NOMO-1 treated with DMSO at 0.1 percent for 48 hours (cell line): ENCODE measurements around the gene EIF3L.

Experiments used
- DNase-seq: peaks from one replicate; lab custom pipeline; 2025; ENCODE audit not compliant: unreplicated experiment; lab: John Stamatoyannopoulos, UW

Gene EIF3L

DNA sequence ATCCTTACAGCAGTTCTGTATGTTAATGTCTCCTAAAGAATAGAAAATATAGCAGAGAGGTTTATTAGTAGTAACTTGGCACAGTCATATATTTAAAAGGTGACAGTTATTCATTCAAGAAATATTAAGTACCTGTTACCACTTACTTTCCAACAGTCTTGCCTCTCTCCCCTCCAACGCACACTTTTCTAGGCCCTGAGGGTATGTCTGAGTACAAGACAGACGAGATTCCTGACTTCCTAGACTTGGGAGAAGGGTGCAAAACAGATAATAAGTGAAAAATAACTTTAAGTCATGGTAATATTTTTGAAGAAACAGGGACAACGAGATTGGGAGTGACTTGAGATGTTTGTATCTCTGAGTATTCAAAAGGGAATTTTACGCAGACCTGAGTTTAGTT, 1.6 kb downstream of the EIF3L start:
- no peak for DNase-seq

DNA sequence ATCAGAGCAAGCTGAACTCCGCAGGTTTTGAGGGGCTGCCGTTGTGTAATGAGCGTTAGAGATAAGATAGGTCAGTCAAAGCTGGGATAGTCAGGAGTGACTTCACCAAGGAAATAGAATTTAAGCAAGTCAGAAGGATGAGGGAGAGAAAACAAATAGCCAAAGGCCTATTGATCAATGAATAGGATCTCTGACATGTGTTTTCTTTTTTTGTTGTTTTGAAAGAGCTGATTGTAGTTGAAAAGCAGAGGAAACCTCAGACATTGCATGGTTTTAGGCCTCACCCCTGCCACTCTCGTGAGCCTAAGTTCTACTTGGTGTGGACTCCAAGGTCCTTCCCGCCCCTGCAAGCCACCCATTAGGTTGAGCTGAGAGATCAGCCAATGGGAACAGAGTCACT, 3.2 kb downstream of the EIF3L start:
- no peak for DNase-seq

DNA sequence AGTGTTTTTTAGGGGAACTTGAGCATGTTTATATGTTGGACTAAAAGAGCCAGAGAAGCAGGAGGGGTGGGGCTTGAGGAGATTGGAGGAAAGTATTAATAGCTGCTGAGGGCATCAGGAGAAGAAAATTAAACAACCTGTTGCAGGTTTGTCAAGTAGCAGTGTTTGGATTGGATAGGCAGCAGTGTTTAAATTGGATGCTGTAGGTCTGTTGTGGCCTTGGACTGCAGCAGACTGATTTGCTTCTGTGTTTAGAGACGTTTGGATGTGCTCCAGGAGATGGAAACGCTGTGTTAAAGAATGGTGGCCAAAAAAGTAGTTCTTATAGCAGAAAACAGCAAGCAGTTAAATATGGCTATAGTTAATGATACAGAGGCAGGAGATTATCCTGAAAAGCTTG, 5.7 kb downstream of the EIF3L start:
- DNase-seq, result no peak

DNA sequence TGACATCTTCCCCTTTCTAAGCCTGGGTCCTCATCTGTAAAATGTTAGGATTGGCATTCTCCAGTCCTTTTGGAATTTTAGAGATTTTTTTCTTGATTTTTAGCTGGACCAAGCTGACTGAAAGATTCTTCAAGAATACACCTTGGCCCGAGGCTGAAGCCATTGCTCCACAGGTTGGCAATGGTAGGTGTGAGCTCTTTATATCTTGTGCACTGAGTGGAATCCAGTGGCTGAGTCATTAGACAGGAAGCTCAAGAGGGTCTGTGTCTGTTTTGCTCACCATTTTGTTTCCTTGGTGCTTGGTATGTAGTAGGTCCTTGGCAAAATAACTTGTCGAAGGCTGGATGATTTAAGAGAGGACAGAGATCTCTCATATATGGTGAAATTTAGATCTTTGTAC, 6.2 kb downstream of the EIF3L start:
- DNase-seq, result no peak

DNA sequence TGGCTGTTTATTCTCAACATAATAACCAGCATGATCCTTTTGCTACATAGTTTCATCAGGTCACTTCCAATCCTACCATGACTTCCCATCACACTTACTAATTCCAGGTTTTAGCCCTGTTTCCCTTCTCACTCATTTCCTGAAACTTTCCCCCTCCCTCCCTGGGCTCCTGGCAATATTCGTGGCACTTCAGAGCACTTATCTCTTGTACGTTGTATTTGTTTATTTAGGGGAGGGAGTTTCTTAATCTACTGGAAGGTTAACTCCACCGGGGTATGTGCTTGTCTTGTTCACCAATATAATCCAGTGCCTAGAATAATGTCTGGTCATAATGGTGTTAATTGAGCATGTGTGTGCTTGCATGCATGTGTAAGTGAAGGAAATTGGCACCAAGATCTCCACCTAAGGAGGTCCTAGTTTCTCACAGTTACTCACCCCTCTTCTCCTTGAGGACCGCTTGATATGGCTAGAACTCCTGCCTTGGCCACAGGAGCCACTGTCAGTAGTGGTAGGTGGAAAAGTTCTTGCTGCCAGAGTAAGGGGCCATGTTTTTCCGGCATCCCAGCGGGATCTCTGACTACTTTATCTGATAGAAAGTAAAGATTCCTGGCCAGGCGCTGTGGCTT, 11.7 kb downstream of the EIF3L start:
- no peak for DNase-seq

DNA sequence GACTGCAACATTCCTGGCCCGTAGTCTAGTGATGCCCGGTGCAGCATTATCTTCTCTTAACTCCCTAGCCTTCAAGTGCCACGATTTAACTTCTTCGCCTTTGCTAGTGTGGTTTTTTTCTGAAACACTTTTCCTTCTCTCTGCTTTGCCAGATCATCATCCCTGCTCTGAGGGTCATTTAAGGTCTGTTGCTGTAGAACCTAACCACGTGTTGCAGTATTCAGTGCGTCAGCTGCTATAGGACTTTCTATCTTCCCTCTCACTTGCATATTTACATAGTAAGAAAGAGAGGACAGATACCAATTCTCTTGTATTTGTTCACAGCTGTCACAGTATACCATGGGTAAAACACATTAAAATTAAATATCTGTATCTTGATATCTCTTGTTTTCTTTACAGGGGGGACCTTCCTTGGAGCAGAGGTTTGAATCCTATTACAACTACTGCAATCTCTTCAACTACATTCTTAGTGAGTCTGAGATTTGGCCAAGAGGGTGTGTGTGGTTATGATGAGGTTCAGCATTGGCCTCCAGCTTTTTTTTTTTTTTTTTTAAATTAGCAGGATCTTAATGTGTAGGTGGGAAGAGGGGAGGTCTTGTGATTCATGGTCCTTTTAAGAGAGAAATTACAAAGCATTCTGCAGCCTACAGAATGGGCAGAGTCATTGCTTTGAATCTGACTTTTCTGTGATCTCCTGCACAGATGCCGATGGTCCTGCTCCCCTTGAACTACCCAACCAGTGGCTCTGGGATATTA, 13.5 kb downstream of the EIF3L start:
- no peak for DNase-seq

DNA sequence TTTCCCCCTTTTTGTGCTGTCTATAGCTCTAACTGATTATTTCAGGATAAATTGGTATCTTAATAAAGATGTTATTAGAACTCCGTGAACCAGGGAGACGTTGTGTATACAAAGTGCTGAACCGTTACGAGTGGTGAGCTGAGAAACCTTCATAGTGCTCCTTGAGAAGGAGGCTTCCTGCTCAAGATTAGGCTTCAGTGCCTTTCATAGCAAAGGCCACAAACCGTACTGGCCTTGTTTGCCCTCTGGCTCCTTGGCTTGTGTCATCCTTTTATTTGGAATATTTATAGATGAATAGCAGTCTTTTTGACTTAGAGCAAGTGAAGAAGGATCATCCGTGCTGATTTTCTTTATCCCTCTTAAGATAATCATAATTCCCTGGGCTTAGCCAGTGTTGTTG, 16.3 kb downstream of the EIF3L start:
- no peak for DNase-seq

DNA sequence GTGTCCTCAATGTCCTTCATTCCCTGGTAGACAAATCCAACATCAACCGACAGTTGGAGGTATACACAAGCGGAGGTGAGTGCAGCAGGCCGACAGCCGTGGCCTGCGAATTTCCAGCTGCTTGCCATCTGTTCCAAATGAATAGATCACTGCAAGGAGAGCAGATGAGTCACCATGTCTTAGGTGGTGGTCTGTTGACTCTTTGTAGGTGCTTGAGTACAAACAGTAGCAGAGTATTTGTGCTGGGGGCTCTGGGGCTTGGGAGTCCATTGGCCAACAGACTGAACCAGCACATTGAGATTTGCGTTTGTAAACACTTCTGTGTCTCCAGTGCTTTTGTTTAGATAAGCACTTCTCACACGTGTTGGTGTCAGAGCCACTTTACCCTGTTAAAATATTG, 21.1 kb downstream of the EIF3L start:
- DNase-seq, result no peak

DNA sequence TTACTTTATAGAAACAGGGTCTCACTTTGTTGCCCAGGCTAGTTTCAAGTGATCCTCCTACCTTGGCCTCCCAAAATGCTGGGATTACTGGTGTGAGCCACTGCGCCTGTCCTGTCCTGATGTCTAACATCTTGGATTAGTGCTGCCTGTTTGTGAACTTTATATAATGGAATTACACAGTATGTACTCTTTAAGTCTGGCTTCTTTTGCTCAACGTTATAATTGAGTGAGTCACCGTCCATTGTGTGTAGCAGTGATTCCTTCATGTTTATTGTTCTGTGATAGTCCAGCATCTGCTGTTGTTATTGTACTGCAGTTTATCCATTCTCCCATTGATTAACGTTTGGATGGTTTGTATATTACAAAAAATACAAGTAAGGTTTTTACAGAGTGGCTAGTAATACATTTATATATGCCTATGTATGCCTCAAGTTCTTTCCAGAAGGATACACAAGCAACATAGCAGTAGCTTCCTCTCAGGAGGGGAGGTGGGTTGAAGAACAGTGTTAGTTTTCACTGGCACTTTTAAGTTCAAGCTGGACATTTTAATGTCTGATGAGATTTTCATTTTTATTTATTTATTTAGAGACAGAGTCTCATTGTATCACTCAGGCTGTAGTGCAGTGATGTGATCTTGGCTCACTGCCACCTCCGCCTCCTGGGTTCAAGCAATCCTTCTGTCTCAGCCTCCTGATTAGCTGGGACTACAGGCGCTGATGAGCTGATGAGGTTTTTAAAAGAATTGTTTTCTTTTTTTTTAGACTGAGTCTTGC, 31.6 kb downstream of the EIF3L start:
- DNase-seq, result no peak

DNA sequence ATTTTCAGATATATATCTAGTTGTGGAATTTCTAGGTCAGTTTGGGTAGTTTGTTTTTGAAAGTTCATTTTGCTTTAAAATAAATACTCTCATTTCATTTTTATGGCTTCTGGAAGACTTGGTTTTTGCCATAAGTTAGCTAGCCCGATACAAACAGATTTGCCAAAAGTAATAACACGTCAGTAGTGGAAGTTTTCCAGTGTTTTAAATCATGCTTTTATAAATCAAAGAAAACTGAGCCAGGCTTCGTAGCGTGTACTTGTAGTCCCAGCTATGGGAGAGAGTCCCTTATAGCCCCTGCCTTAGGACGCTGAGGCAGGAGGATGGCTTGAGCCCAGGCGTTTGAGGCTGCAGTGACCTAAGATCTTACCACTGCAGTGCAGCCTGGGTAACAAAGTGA, 35.2 kb downstream of the EIF3L start:
- no peak for DNase-seq

DNA sequence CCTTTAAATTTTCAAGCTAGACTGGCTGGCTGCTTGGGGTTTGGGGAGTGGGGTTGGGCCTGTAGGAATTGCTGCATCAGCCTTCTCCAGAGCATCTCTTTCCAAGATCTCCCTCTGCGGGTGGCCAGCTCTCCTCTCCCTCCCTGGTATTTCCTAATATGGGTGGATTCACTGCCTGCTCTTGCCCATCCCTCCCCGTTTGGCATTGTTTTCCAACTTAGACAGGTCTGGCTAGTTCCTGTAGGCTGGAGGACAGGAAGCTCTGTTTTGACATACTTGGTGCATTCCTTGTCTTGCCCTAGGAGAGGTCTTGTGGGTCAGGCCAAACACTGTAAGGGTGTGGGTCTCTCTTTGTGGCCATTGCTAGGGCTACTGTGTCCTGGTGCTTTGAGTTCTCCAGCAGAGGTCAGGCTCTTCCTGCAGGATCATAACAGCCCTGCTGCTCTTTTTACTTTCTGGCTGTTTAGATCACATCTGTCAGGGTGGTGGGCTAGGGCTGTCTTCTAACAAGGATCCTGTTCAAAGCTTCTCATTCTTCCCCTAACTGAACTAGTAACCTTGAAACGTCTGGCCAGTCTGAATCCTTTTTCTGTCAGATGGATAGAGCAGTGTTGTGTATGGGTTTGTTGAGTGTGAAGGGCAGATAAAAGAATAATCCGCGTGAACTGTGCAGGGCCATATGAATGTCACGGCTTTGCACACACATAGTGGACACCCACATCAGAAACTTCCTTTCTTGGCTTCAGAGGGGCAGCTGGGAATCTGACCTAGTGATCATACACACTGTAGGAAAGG, 38.6 kb downstream of the EIF3L start:
- no peak for DNase-seq

DNA sequence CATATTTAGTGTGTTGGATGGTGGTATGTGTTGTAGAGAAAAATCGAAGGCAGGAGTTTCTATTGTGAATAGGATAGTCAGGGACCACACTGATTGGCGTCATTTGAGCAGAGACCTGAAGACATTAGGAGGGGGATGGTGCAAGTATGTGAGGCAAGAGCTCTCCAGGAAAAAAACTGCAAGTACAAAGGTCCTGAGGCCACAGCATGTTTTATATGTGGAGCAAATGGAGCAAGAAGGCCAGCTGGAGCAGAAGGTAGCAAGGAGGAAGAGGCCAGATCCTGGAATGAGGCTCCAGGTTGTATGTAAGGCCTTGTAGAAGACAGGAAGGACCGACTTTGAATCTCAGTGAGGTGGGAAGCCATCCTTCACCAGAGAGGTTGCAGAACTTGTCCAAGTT, 42.7 kb downstream of the EIF3L start:
- no peak for DNase-seq

DNA sequence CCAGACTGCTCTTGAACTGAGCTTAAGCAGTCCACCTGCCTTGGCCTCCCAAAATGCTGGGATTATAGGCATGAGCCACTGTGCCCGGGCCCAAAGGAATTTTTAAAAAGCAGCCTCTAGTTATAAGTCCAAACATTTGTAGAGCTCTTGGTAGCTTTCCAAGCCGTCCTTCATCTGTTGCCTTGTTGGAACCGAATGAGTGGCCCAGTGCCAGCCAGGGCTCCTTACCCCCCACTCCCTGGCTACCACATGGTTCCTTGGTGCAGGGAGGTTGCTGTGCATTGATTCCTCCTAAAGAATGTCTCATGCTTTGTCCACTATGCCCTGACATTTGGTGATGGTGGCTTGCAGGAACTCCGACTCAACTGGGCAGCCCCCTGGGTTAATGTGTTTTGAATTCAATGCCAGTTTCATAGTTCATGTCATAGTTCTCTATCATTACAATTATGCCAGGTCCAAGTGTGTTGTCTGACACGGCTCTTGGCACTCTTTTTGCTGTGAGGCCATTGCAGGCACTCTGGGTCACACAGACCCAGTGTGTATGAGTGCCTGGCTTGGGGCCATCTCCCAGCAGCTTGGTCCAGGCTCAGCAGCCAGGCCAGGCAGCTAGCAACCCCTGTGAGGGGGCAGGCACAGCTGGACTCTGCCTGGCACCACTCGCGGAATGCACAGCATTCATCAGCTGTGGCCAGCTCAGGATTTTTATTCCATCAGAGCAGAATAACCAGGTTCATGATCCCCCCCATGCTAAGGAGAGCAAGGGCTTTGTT, 43.5 kb downstream of the EIF3L start:
- no peak for DNase-seq

DNA sequence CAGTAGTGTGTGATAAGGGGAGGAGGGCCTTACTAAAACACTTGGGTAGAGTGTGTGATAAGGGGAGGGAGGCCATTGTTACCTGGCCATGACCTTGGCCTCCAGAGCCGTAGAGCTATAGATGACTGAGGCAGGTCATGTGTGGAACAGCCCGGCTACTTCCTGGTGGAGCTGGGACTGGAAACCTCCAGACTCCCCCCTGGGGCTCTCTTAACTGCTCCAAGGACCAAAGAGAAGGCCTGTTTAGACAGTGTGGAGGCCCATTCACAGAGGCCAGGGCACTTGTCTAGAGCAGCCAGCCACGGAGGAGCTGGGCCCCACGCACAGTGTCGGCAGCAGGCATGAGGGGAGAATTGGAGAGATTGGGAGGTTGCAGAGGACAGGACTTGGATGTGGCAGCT, 44.4 kb downstream of the EIF3L start:
- no peak for DNase-seq

DNA sequence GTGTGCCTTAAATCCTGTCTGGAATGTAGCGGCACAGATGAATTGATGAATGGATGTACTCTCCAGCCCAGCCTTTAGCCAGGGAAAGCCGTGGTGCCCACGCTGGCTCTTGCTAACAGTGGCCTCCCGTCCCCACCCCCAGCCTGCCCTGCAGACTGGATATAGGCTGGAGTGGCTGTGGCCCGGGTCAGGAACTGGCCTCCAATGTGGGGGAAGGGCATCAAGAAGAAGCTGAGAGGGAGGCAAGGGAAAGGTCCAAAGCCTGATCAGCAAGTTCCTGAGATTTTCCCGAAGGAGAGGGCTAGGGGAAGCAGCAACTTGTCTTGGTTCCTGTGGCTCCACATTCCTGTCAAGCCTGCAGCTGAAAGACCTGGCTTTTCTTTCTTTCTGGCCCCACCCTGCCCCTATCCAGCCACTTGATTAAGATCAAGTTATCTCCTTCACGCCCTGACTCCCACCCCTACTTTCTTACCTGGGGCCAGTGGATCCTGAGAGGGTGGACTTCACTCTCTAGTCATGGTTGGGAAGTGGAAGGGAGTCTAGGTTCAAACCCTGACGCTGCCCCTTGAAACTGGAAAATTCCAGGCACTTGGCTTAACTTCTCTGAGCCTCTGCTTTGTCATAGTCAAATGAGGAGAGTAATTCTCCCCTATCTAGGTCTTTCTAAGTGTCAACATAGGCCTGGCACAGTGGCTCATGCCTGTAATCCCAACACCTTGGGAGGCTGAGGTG, 45.9 kb downstream of the EIF3L start:
- DNase-seq, result no peak

DNA sequence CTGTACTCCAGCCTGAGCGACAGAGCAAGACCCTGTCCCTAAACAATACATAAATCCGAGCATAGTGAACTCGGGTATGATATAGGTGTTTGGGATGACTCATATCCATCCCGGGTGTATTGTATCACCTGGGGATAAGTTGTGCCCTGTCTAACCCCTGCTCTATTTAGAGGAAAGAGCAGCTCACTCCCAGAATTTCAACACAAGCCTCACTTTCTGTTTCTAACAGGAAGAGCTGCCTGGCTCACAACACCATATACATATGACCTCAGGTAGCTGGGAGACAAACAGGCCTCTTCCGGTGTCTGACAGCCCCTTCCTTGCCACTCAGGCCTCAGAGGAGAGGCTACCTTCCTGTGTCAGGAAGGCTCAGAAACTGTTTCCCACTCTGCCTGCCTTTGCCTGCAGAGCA, 47.0 kb downstream of the EIF3L start:
- peak; percentile 88 for DNase-seq

DNA sequence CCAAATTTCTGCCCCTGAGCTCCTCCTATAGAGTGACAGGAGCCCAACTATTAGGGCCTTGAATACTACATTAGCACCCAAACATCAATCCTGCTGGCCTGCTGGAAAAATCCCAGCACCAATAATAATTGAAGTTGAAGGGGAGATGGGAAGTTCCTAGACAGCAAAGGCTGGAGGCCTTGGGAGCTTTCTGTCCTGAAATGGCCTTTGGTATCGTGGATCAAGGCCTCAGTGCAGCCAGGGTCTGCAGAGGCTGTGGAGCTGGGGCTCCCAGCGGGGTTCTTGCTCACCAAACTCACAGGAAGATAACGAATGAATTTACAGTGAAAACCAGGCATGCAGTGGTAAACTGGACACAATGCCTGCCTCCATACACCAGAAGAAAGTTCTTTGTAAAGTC, 47.7 kb downstream of the EIF3L start:
- DNase-seq, result no peak

DNA sequence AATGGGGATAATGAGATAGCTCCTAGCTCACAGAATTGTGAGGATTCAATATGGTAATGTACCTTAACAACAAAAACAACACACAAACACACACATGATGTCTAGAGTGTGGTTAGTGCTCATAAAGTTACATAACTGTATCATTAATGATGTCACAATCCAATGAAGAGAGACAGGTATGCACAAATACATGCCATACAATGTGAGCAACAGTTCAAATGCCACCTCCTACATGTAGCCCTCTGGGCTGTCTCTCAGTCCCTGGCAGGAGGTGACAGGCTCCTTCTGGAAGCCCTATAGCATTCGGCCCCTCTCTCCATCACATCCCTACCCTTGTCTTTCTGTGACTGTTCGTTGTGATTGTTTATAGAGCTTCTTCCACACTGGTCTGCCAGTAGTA, 48.6 kb downstream of the EIF3L start:
- DNase-seq, result no peak

DNA sequence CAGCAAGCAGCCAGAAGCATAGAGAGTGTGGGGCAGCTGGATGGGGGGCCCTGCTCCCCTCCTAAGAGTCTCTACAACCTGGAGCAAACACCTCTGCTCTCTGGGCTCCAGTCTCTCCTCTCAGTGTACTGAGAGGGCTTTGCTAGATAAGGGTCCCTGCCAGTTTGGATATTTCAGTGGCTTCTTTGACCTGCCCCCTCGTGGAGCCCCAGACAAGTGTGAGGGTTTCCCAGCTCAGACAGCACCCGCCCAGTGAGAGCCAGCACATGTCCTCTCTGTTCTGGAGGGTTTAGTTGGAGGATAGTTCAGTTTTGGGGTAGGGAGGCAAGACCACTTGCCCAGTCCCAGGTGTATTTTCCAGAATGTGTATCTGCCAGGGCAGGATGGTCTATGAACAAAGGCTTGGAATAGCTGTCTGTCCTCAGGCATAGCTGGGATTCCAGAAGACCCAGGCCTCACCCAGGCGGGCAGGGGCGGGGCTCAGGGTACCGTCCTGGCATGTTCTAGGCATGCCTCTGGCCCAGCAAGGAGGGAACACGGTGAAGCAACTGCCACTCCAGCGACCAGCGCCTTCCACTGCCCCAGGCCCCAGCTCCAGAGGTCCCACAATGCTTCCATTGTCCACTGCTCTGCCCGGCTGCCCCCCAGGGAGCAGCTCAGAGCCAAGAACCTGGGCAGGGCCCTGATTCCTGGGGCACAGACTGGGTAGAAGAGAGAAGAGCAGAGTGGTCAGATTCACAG, 49.4 kb downstream of the EIF3L start:
- no peak for DNase-seq
